Breast epithelium (tissue), 4 donors: Measurements from ENCODE around the gene LTB4R. TPM values are rescaled to one million over a fixed set of nuclear protein-coding genes. Genes with fewer than 3 reads are reported as not detected.
A peak's percentile ranks its signal among the peaks of the same experiment; 100 is the strongest.

ENCODE experiments used
- DNase-seq, 2 donors: peaks; one replicate each; pipeline ENCODE4 v3.0.0-alpha.2; 2019; ENCODE audit warnings: low spot score in 2 of 2
- H3K27ac ChIP-seq, 2 donors: fragments of 200-600 bp; sonication (generic) in 1 of 2; one replicate each; pipeline ENCODE4 v1.5.1; 2016 to 2019; ENCODE audit warnings: mild to moderate bottlenecking in 1 of 2
- H3K27me3 ChIP-seq, 2 donors: fragments of 200-600 bp; sonication (generic) in 1 of 2; one replicate each; pipeline versions ENCODE4 v1.5.1 to v1.6.0; 2017 to 2019; ENCODE audit warnings: control low read depth in 1 of 2, mild to moderate bottlenecking in 1 of 2
- H3K36me3 ChIP-seq: fragments of 200-600 bp; one replicate; pipeline ENCODE4 v1.5.1; 2019
- H3K4me1 ChIP-seq, 2 donors: fragments of 200-600 bp; sonication (generic); one replicate each; pipeline ENCODE4 v1.5.1; 2016 to 2019; ENCODE audit warnings: control low read depth in 1 of 2
- H3K4me3 ChIP-seq, 3 donors: fragments of 200-600 bp; sonication (generic); 1 replicate in 2 of 3; 2 replicates in 1 of 3; pipeline ENCODE4 v1.5.1; 2016 to 2019; ENCODE audit warnings: mild to moderate bottlenecking in 3 of 3, moderate library complexity in 2 of 3
- H3K9me3 ChIP-seq, 2 donors: fragments of 200-600 bp; sonication (generic) in 1 of 2; one replicate each; pipeline ENCODE4 v1.5.1; 2016 to 2019; ENCODE audit warnings: control low read depth in 1 of 2
- POLR2A ChIP-seq: fragments of 450-650 bp; IDR thresholded peaks from one replicate; pipeline ENCODE4 v1.6.1; 2016; ENCODE audit warnings: antibody characterized with exemption, mild to moderate bottlenecking, moderate library complexity
- POLR2AphosphoS5 ChIP-seq, 3 donors: sonication (generic); formaldehyde crosslinking; IDR thresholded peaks; one replicate each; pipeline ENCODE4 v1.6.1; 2017; ENCODE audit warnings: antibody characterized with exemption in 3 of 3
- intact Hi-C: fragments of 100-400 bp; cut with DNase I; formaldehyde crosslinking; loops from one replicate; pipeline ENCODE4 v1.15.1; 2023; ENCODE audit warnings: low total_unique reads
- total RNA-seq, 3 donors: library from RNA; depleted of rRNA; stranded (reverse); fragments of >200 nt; gene quantifications; one replicate each; pipeline ENCODE4 v1.1.0, GENCODE V29; 2016
- TF ChIP-seq, protein P1 (sequence below), 3 donors: fragments of 450-650 bp; IDR thresholded peaks; one replicate each; pipeline ENCODE4 v1.5.1; 2016 to 2017; ENCODE audit warnings: antibody characterized with exemption in 3 of 3, mild to moderate bottlenecking in 3 of 3, moderate library complexity in 3 of 3

Gene LTB4R
- total RNA-seq, 3 donors from 2014 or later, result 5.7 to 18.4 (median 12.8) TPM

GRCh38 chr14:24312736-24313507 lies 1.6 kb downstream of the LTB4R start:
- no peak for TF ChIP-seq POLR2A
- TF ChIP-seq POLR2AphosphoS5 (IDR thresholded peaks at IDR 0.05), result no peak
- TF ChIP-seq, protein P1, sequence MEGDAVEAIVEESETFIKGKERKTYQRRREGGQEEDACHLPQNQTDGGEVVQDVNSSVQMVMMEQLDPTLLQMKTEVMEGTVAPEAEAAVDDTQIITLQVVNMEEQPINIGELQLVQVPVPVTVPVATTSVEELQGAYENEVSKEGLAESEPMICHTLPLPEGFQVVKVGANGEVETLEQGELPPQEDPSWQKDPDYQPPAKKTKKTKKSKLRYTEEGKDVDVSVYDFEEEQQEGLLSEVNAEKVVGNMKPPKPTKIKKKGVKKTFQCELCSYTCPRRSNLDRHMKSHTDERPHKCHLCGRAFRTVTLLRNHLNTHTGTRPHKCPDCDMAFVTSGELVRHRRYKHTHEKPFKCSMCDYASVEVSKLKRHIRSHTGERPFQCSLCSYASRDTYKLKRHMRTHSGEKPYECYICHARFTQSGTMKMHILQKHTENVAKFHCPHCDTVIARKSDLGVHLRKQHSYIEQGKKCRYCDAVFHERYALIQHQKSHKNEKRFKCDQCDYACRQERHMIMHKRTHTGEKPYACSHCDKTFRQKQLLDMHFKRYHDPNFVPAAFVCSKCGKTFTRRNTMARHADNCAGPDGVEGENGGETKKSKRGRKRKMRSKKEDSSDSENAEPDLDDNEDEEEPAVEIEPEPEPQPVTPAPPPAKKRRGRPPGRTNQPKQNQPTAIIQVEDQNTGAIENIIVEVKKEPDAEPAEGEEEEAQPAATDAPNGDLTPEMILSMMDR (IDR thresholded peaks at IDR 0.05), result no peak
- intact Hi-C loops, result no loop called here
- DNase-seq, result no peak
- H3K9me3 ChIP-seq, result no peaks in the 10 kb centered on the region
- no peaks in the 10 kb centered on the region for H3K36me3 ChIP-seq
- peaks cover 14 to 19% of the 10 kb centered on the region in 2 donors for H3K4me1 ChIP-seq
- no peaks in the 10 kb centered on the region for H3K27me3 ChIP-seq
- H3K4me3 ChIP-seq, result no peak overlapping the region
- H3K27ac ChIP-seq, result peak overlapping the region; percentile 30 to 91

DNA sequence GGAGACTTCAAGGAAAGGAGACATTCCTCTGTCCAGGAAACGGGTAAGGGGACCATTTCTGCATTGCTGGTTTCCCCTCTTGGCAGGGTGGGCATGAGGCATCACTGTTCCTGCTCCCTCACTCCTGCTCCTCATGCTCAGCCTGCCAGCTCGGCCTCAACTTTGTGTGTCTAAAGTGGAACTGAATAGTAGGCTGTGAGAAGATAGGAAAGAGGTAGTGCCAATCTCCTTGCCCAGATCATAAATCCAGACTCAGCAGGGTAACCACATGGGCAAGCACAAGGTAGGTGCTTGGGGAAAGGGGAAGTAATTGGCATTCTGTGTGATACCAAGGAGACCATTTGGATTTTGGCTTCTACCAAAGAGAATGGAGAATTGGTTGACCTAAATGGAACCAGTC lies 2.6 kb downstream of the LTB4R start:
- Histone ChIP-seq H3K36me3 (no peaks in the 10 kb centered on the region), H3K4me3 (no peak overlapping the region), H3K27ac (peak overlapping the region in 1 of 2 donors; percentile 36), H3K4me1 (peaks cover 14 to 19% of the 10 kb centered on the region in 2 donors), H3K9me3 (no peaks in the 10 kb centered on the region), H3K27me3 (no peaks in the 10 kb centered on the region)
- TF ChIP-seq, protein P1 (IDR thresholded peaks at IDR 0.05), result no peak
- no peak for TF ChIP-seq POLR2A
- no peak for TF ChIP-seq POLR2AphosphoS5 (IDR thresholded peaks at IDR 0.05)
- intact Hi-C loops, result no loop called here
- DNase-seq, result no peak

GRCh38 chr14:24314377-24315193 lies 3.3 kb downstream of the LTB4R start:
- no peaks in the 10 kb centered on the region for H3K9me3 ChIP-seq
- DNase-seq, result no peak
- H3K27ac ChIP-seq, result peak overlapping the region in 1 of 2 donors; percentile 80
- intact Hi-C loops, result no loop called here
- no peaks in the 10 kb centered on the region for H3K36me3 ChIP-seq
- TF ChIP-seq POLR2AphosphoS5 (IDR thresholded peaks at IDR 0.05) (no peak), POLR2A (no peak)
- TF ChIP-seq, protein P1 (IDR thresholded peaks at IDR 0.05), result no peak
- H3K27me3 ChIP-seq, result no peaks in the 10 kb centered on the region
- peaks cover 10 to 14% of the 10 kb centered on the region in 2 donors for H3K4me1 ChIP-seq
- H3K4me3 ChIP-seq, result no peak overlapping the region

DNA sequence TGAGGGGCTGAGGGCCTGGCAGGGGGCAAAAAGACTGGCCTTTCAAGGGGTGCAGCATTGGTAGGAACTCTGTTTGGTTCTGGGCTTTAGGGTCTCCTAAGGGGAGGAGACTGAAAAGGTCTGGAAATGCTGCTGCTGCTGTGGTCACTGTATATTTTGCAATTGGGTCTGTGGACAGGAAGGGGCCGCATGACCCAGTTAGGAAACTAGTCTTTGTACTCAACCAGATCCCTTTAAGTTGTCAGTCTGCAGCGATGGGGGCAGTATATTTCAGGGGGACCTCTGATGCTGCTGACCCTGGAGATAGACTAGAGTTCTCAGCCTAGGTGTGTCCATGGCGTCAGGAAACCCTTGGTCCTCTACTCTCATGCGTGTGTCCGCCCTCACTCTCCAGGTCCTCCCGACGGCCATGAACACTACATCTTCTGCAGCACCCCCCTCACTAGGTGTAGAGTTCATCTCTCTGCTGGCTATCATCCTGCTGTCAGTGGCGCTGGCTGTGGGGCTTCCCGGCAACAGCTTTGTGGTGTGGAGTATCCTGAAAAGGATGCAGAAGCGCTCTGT lies 4.0 kb downstream of the LTB4R start:
- Histone ChIP-seq H3K4me3 (no peak overlapping the region), H3K9me3 (no peaks in the 10 kb centered on the region), H3K27ac (peak overlapping the region in 1 of 2 donors; percentile 80), H3K27me3 (no peaks in the 10 kb centered on the region), H3K36me3 (no peaks in the 10 kb centered on the region), H3K4me1 (peaks cover 3 to 6% of the 10 kb centered on the region in 2 donors)
- no peak for TF ChIP-seq POLR2A
- TF ChIP-seq, protein P1 (IDR thresholded peaks at IDR 0.05), result no peak
- no peak for TF ChIP-seq POLR2AphosphoS5 (IDR thresholded peaks at IDR 0.05)
- no peak for DNase-seq
- intact Hi-C loops, result no loop called here
